Activated naive CD4-positive, alpha-beta T cell treated with anti-CD3 and anti-CD28 coated beads, Interleukin-2, amount 50 U/mL, for 24 hours (primary cell): ENCODE results near the gene OPTC.
A peak's percentile ranks its signal among the peaks of the same experiment; 100 is the strongest.

ENCODE experiments used
- H3K27ac Mint-ChIP-seq: one replicate; pipeline ENCODE4 v1.8.0; 2021; ENCODE audit warnings: mild to moderate bottlenecking, mixed read lengths
- H3K27me3 Mint-ChIP-seq: one replicate; pipeline ENCODE4 v1.8.0; 2021; ENCODE audit warnings: mixed read lengths
- H3K36me3 Mint-ChIP-seq: one replicate; pipeline ENCODE4 v1.8.0; 2021; ENCODE audit warnings: mixed read lengths
- H3K4me1 Mint-ChIP-seq: one replicate; pipeline ENCODE4 v1.8.0; 2021; ENCODE audit warnings: mixed read lengths
- H3K4me3 Mint-ChIP-seq: one replicate; pipeline ENCODE4 v1.8.0; 2021; ENCODE audit warnings: mild to moderate bottlenecking, mixed read lengths
- H3K9me3 Mint-ChIP-seq: one replicate; pipeline ENCODE4 v1.8.0; 2021; ENCODE audit warnings: mixed read lengths

The OPTC gene

GRCh38 chr1:203495845-203496244 lies 1.9 kb downstream of the OPTC start:
- Mint-ChIP-seq H3K36me3 (no peaks in the 10 kb centered on the region), H3K4me1 (peaks cover 2% of the 10 kb centered on the region), H3K27ac (no peak overlapping the region)

GRCh38 chr1:203497269-203497777 lies 3.4 kb downstream of the OPTC start:
- H3K4me3 Mint-ChIP-seq, result no peak overlapping the region
- H3K4me1 Mint-ChIP-seq, result peaks cover 3% of the 10 kb centered on the region
- H3K27me3 Mint-ChIP-seq, result no peaks in the 10 kb centered on the region
- H3K9me3 Mint-ChIP-seq, result no peaks in the 10 kb centered on the region
- no peaks in the 10 kb centered on the region for H3K36me3 Mint-ChIP-seq
- H3K27ac Mint-ChIP-seq, result no peak overlapping the region

More at GRCh38 chr1:203495845-203496244, 1.9 kb downstream of the OPTC start:
- Mint-ChIP-seq H3K9me3 (no peaks in the 10 kb centered on the region), H3K4me3 (no peak overlapping the region), H3K27me3 (no peaks in the 10 kb centered on the region)

GRCh38 chr1:203499643-203500278 lies 5.8 kb downstream of the OPTC start:
- no peak overlapping the region for H3K27ac Mint-ChIP-seq

GRCh38 chr1:203500279-203500678 lies 6.3 kb downstream of the OPTC start:
- Mint-ChIP-seq H3K36me3 (no peaks in the 10 kb centered on the region), H3K27me3 (no peaks in the 10 kb centered on the region), H3K4me3 (no peak overlapping the region), H3K27ac (peak overlapping the region; percentile 84), H3K9me3 (no peaks in the 10 kb centered on the region), H3K4me1 (peaks cover 9% of the 10 kb centered on the region)

More at GRCh38 chr1:203499643-203500278, 5.8 kb downstream of the OPTC start:
- no peaks in the 10 kb centered on the region for H3K9me3 Mint-ChIP-seq
- no peak overlapping the region for H3K4me3 Mint-ChIP-seq
- H3K4me1 Mint-ChIP-seq, result peaks cover 7% of the 10 kb centered on the region
- H3K36me3 Mint-ChIP-seq, result no peaks in the 10 kb centered on the region
- H3K27me3 Mint-ChIP-seq, result no peaks in the 10 kb centered on the region

GRCh38 chr1:203503836-203504235 lies 9.9 kb downstream of the OPTC start:
- H3K4me3 Mint-ChIP-seq, result no peak overlapping the region
- no peaks in the 10 kb centered on the region for H3K9me3 Mint-ChIP-seq
- H3K4me1 Mint-ChIP-seq, result peaks cover 9% of the 10 kb centered on the region
- H3K27ac Mint-ChIP-seq, result no peak overlapping the region
- no peaks in the 10 kb centered on the region for H3K27me3 Mint-ChIP-seq
- no peaks in the 10 kb centered on the region for H3K36me3 Mint-ChIP-seq

- Mint-ChIP-seq H3K4me1 (peaks cover 9% of the 10 kb centered on the region), H3K36me3 (no peaks in the 10 kb centered on the region), H3K9me3 (no peaks in the 10 kb centered on the region), H3K27ac (no peak overlapping the region), H3K27me3 (no peaks in the 10 kb centered on the region), H3K4me3 (no peak overlapping the region)
Measured at GRCh38 chr1:203504400-203505250, 10.7 kb downstream of the OPTC start.

GRCh38 chr1:203505526-203506204 lies 11.7 kb downstream of the OPTC start:
- Mint-ChIP-seq H3K27ac (no peak overlapping the region), H3K9me3 (no peaks in the 10 kb centered on the region), H3K4me1 (peaks cover 12% of the 10 kb centered on the region), H3K4me3 (no peak overlapping the region), H3K27me3 (no peaks in the 10 kb centered on the region), H3K36me3 (no peaks in the 10 kb centered on the region)

- H3K4me3 Mint-ChIP-seq, result no peak overlapping the region
- no peaks in the 10 kb centered on the region for H3K36me3 Mint-ChIP-seq
- H3K27ac Mint-ChIP-seq, result peak overlapping the region; percentile 21
- peaks cover 19% of the 10 kb centered on the region for H3K4me1 Mint-ChIP-seq
- no peaks in the 10 kb centered on the region for H3K9me3 Mint-ChIP-seq
- no peaks in the 10 kb centered on the region for H3K27me3 Mint-ChIP-seq
Measured at GRCh38 chr1:203506858-203507626, 13.1 kb downstream of the OPTC start.

GRCh38 chr1:203507759-203508158 lies 13.8 kb downstream of the OPTC start:
- no peaks in the 10 kb centered on the region for H3K36me3 Mint-ChIP-seq
- H3K27me3 Mint-ChIP-seq, result no peaks in the 10 kb centered on the region
- H3K27ac Mint-ChIP-seq, result no peak overlapping the region
- H3K9me3 Mint-ChIP-seq, result no peaks in the 10 kb centered on the region
- H3K4me3 Mint-ChIP-seq, result no peak overlapping the region
- peaks cover 26% of the 10 kb centered on the region for H3K4me1 Mint-ChIP-seq

GRCh38 chr1:203508463-203509073 lies 14.6 kb downstream of the OPTC start:
- Mint-ChIP-seq H3K4me1 (peaks cover 34% of the 10 kb centered on the region), H3K4me3 (no peak overlapping the region), H3K27me3 (no peaks in the 10 kb centered on the region), H3K36me3 (no peaks in the 10 kb centered on the region), H3K27ac (peak overlapping the region; percentile 70), H3K9me3 (no peaks in the 10 kb centered on the region)

- Mint-ChIP-seq H3K4me3 (no peak overlapping the region), H3K9me3 (no peaks in the 10 kb centered on the region), H3K4me1 (peaks cover 40% of the 10 kb centered on the region), H3K36me3 (no peaks in the 10 kb centered on the region), H3K27me3 (no peaks in the 10 kb centered on the region), H3K27ac (no peak overlapping the region)
Measured at GRCh38 chr1:203509135-203509534, 15.2 kb downstream of the OPTC start.

- no peaks in the 10 kb centered on the region for H3K36me3 Mint-ChIP-seq
- H3K27me3 Mint-ChIP-seq, result no peaks in the 10 kb centered on the region
- H3K4me1 Mint-ChIP-seq, result peaks cover 45% of the 10 kb centered on the region
- peak overlapping the region; percentile 57 for H3K27ac Mint-ChIP-seq
- H3K9me3 Mint-ChIP-seq, result no peaks in the 10 kb centered on the region
- no peak overlapping the region for H3K4me3 Mint-ChIP-seq
Measured at GRCh38 chr1:203511513-203511912, 17.6 kb downstream of the OPTC start.

GRCh38 chr1:203511930-203512329 lies 18.0 kb downstream of the OPTC start:
- H3K4me1 Mint-ChIP-seq, result peaks cover 45% of the 10 kb centered on the region

GRCh38 chr1:203512517-203512847 lies 18.5 kb downstream of the OPTC start:
- Mint-ChIP-seq H3K4me1 (peaks cover 45% of the 10 kb centered on the region), H3K27ac (peak overlapping the region; percentile 99), H3K4me3 (peak overlapping the region; percentile 88), H3K9me3 (no peaks in the 10 kb centered on the region), H3K27me3 (no peaks in the 10 kb centered on the region), H3K36me3 (no peaks in the 10 kb centered on the region)

More at GRCh38 chr1:203511930-203512329, 18.0 kb downstream of the OPTC start:
- H3K36me3 Mint-ChIP-seq, result no peaks in the 10 kb centered on the region
- peak overlapping the region; percentile 57 for H3K27ac Mint-ChIP-seq
- peak overlapping the region; percentile 16 for H3K4me3 Mint-ChIP-seq
- no peaks in the 10 kb centered on the region for H3K9me3 Mint-ChIP-seq
- H3K27me3 Mint-ChIP-seq, result no peaks in the 10 kb centered on the region
